ENCODE results near the gene GZMM.
"Not testable (repeated sequence)": the region's sequence is repeated elsewhere in the genome, so short reads cannot be mapped to it uniquely, and the experiment has no call there.

The GZMM gene

GRCh38 chr19:584240-585001 is 40.6 kb downstream of the GZMM start (continued):
- peak; percentile 93 for TF ChIP-seq CTCF (tag by site-specific recombination; IDR thresholded peaks at IDR 0.05)
- no peak for TF ChIP-seq ZNF501 (tag by site-specific recombination; IDR thresholded peaks at IDR 0.05)
- peak; percentile 95 for TF ChIP-seq PATZ1 (tag by site-specific recombination; IDR thresholded peaks at IDR 0.05)
- 0 out of 2 replicates have a peak, but pooled peaks have one; percentile 39 for TF ChIP-seq ZFP69B (tag by site-specific recombination; IDR thresholded peaks at IDR 0.05)
- TF ChIP-seq ZNF248 (tag by site-specific recombination; IDR thresholded peaks at IDR 0.05): no peak
- TF ChIP-seq KLF8 (tag by site-specific recombination; IDR thresholded peaks at IDR 0.05): peak; percentile 48; the same call in 1 of the 2 replicates
- TF ChIP-seq WT1 (tag by site-specific recombination; IDR thresholded peaks at IDR 0.05): peak; percentile 11; the same call in 1 of the 2 replicates
- 0 out of 2 replicates have a peak, but pooled peaks have one; percentile 41 for TF ChIP-seq ZNF600 (tag by site-specific recombination; IDR thresholded peaks at IDR 0.05)
- TF ChIP-seq ZBTB21 (tag by site-specific recombination; IDR thresholded peaks at IDR 0.05): no peak
- peak; percentile 84 for TF ChIP-seq ZFHX2 (tag by site-specific recombination; conservative IDR thresholded peaks at IDR 0.05)
- peak; percentile 61; the same call in 1 of the 2 replicates for TF ChIP-seq KLF16 (tag by site-specific recombination; IDR thresholded peaks at IDR 0.05)
- 0 out of 2 replicates have a peak, but pooled peaks have one; percentile 71 for TF ChIP-seq ZBTB7A (tag by site-specific recombination; IDR thresholded peaks at IDR 0.05; ENCODE audit: low read depth)

GRCh38 chr19:585146-585545 is 41.3 kb downstream of the GZMM start:
- ChIA-PET CTCF (interaction anchor here (0.6 to 2.5 kb wide), 7 partner anchors 11 to 155 kb away, joined by 3 to 17 read pairs (median 4); no protein-coding TSS in a partner anchor), POLR2A (interaction anchor here (0.6 kb wide), 1 partner anchor 634 kb away, joined by 7 read pairs; no protein-coding TSS in a partner anchor)
- H3K9me3 ChIP-seq (ENCODE audit: control insufficient read depth, insufficient read depth, low read depth, low read length): not testable (repeated sequence)

GRCh38 chr19:585551-586110 is 41.8 kb downstream of the GZMM start:
- no peak overlapping the region for H3K27ac ChIP-seq (ENCODE audit: extremely low read depth, low read depth, low read length)
- ChIA-PET POLR2A (interaction anchor here (0.6 to 1.2 kb wide), 3 partner anchors 59 to 633 kb away, joined by 4 to 8 read pairs (median 7); no protein-coding TSS in a partner anchor), CTCF (interaction anchor here (0.6 to 1.3 kb wide), 4 partner anchors 27 to 126 kb away, joined by 3 to 4 read pairs (median 3); no protein-coding TSS in a partner anchor)
- H3K36me3 ChIP-seq (ENCODE audit: control insufficient read depth in 2 of 2, insufficient read depth in 1 of 2, low read length in 2 of 2): peaks cover 0 to 23% of the 10 kb centered on the region in 2 experiments; a peak in 1 of 3 replicates
- H3K4me1 ChIP-seq (ENCODE audit: control insufficient read depth, insufficient read depth, low read length): peaks cover 7% of the 10 kb centered on the region; the same call in 1 of the 2 replicates
- H3K9me3 ChIP-seq (ENCODE audit: control insufficient read depth, insufficient read depth, low read depth, low read length): no peaks in the 10 kb centered on the region
- H3K4me3 ChIP-seq (ENCODE audit: low read depth, low read length): no peak overlapping the region
- TF ChIP-seq ZNF600 (tag by site-specific recombination; IDR thresholded peaks at IDR 0.05): peak; percentile 55
- TF ChIP-seq ZNF174 (tag by site-specific recombination; IDR thresholded peaks at IDR 0.05): no peak
- TF ChIP-seq ZNF660 (tag by site-specific recombination; IDR thresholded peaks at IDR 0.05): no peak
- no peak for TF ChIP-seq FEZF1 (tag by site-specific recombination; IDR thresholded peaks at IDR 0.05)
- TF ChIP-seq ZBTB21 (tag by site-specific recombination; IDR thresholded peaks at IDR 0.05): no peak
- TF ChIP-seq SP3 (tag by site-specific recombination; IDR thresholded peaks at IDR 0.05): no peak
- no peak for TF ChIP-seq ZNF19 (tag by site-specific recombination; IDR thresholded peaks at IDR 0.05; ENCODE audit: low read depth)
- no peak for TF ChIP-seq TCF7L2 (IDR thresholded peaks at IDR 0.05; ENCODE audit: borderline replicate concordance, low read depth, low read length)
- no peak for TF ChIP-seq ZNF621 (tag by site-specific recombination; IDR thresholded peaks at IDR 0.05)
- TF ChIP-seq ZXDB (tag by site-specific recombination; IDR thresholded peaks at IDR 0.05): no peak
- no peak for TF ChIP-seq ZNF366 (tag by site-specific recombination; conservative IDR thresholded peaks at IDR 0.05)
- no peak for TF ChIP-seq ZNF530 (tag by site-specific recombination; IDR thresholded peaks at IDR 0.05; ENCODE audit: low read depth)
- TF ChIP-seq ZNF132 (tag by site-specific recombination; IDR thresholded peaks at IDR 0.05; ENCODE audit: borderline replicate concordance): no peak
- TF ChIP-seq GLI2 (tag by site-specific recombination; IDR thresholded peaks at IDR 0.05; ENCODE audit: borderline replicate concordance, low read depth): no peak
- TF ChIP-seq TSHZ1 (tag by site-specific recombination; IDR thresholded peaks at IDR 0.05; ENCODE audit: borderline replicate concordance): no peak

More at GRCh38 chr19:585146-585545, 41.3 kb downstream of the GZMM start:
- not testable (repeated sequence) for H3K4me1 ChIP-seq (ENCODE audit: control insufficient read depth, insufficient read depth, low read length); H3K27ac ChIP-seq (ENCODE audit: extremely low read depth, low read depth, low read length); H3K4me3 ChIP-seq (ENCODE audit: low read depth, low read length)
- H3K36me3 ChIP-seq (ENCODE audit: control insufficient read depth in 2 of 2, insufficient read depth in 1 of 2, low read length in 2 of 2): peaks cover 0 to 28% of the 10 kb centered on the region in 2 experiments; a peak in 1 of 3 replicates
